Nucleus accumbens (tissue), 56 donors: Measurements from ENCODE around the gene AMFR.

ENCODE experiments used
- DNase-seq, 56 donors: peaks; one replicate each; lab custom pipeline; 2025; lab: John Stamatoyannopoulos, UW

The AMFR gene

DNA sequence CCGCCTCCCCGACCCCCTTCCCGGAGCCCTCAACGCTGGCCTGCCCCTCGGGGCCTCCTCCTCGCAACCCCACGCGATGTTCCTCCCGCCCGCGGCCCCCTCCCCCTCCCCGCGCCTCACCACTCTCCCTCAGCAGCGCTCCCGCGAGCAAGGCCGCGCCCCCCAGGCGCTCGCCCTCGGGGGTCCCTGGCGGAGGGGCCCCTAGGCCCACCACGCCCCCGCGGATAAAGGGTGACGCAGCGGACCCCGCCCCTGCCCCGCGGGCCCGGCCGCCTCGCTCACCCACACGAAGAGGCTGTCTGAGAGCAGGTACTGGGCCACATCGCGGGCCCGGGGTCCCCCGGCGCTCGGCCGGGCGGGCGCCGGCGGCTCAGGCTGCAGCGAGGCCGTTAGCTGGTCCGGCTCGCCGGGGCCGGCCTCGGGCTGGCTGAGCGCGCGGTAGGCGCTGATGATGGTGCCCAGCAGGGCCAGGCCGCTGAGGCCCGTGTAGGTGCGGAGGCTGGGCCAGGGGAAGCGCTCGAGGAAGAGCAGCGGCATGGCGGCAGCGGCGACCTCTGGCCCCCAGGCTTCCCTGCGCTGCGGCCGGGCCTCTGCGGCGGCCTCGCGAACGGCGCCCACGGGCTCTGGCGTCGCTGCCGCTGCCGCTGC, 430 bp downstream of the AMFR start:
- peak in 34 of 56 donors; percentile 15 to 66 (median 40) for DNase-seq

DNA sequence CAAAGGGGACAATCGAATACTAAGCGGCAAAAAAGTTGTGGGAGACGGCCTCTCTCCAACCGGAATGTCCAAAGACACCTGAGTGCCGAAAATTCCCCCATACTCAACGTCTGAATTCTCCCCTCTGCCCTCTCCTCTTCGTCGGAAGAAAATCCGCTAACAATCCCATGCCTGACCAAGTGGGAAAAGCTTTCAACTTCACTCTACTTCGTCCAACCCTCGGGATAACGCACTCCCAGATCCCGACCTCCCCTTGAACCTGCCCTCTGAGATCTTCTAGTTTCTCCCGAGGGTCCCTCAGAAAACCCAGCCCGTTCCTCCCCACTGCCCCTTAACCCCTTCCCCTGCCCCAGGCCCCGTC, 961 bp downstream of the AMFR start:
- peak in 4 of 56 donors; percentile 32 to 52 (median 40) for DNase-seq

DNA sequence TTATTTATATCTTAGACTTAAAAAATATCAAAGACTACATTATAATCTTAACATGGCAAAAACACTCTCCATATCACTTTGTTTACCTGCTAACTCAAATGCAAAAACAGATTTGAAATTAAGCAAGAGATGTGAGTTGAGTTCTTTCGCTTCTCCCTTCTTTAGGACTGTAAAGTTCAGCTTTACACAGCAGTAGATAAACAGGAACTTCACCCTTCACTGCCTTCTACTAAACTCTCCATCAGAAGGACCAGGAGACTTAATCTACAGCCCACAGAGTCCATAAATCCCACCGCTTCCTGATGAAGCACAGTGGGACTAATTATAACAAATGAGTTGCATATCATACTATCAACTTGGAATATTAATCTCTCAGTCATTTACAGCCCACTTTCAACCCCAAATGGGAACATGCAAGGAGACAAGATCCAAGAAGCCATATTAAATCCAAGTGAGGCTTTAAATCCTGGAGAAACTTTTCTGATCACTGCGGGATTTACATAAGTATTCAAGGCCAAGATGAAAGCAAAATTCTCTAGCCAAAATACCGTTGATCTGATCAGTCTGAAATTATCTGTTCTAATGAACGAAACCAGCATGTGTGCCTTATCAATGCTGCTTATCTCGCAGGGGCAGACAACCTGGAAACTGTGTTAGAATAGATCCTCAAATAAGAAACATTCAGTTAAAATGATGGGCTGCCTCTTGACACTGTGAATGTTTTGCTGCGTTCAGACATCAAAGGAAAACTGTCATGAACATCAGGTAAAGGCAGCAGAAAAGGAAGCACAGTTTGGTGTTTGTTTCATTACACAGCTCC, 1.6 kb downstream of the AMFR start:
- peak in 1 of 56 donors; percentile 52 for DNase-seq

DNA sequence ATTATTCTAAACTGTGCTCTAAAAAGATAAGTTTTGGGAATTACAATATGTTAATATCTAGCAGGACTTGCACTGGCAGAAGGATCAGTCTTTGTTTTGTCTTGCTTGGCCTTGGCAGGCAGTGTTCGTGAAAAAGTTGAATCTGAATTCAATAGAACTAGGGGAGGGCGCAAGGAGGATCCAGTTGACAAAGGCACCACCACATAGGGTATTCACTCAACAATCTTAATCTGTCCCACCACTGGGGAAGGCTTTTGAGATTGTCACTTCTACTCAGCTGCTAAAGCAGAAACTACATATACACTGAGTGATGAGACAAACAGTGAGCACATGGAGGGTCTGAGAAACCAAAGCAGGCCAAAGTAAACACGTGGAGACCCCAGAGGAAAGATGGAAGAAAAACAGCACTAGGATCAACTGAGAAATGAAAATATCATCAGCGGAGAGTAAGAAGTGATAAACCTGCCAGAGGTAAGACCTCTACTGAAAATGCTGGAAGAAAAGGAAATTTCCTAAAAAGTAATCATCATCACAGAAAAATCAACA, 2.4 kb downstream of the AMFR start:
- no peak for DNase-seq

DNA sequence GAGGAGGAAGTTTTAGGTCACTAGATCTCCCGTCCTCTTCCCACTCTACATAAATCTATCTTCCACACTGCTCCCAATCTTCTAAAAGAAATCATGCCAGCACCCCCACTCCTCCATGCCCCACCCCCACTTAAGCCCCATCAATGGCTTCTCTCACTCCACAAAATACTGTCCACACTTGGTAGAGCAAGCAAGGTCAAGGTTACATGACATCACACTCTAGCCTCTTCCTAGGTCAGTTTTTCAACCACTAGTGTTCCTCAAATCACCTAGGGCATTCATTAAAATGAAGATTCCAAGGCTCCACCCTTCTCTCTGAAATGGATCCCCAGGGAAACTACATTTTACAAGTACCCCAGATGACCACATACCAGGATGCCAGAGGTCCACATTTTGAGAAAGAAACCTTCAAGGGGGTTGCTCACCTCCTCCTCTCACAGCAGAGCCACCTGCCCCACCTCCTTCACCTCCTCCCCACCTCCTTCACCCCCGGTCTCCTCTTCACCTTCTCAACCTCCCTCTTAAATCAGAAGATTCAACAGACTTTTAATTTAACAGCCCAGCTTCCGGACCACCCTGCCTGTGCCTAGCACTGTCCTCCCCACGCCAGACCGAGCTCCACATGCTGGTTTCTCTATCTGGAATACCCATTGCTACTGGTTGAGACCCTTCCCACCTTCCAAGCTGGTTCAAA, 3.2 kb downstream of the AMFR start:
- no peak for DNase-seq

DNA sequence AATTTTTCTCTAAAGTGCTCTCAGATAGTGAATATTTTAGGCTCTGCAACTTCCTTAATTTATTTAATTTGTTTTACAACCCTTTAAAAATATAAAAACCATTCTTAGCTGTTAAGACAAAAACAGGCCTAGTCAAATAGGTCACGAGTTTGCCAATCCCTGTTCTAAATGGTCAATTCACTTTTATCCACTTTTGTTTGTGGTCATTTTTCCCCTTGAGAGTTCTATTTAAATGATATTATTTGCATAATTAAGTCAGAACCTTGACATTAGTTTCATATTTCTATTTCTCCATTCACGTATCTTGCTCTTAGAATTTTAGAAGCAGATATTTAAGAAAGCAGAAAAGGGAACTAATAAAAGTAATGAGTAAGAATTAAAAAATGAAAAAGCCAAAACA, 4.0 kb downstream of the AMFR start:
- no peak for DNase-seq

DNA sequence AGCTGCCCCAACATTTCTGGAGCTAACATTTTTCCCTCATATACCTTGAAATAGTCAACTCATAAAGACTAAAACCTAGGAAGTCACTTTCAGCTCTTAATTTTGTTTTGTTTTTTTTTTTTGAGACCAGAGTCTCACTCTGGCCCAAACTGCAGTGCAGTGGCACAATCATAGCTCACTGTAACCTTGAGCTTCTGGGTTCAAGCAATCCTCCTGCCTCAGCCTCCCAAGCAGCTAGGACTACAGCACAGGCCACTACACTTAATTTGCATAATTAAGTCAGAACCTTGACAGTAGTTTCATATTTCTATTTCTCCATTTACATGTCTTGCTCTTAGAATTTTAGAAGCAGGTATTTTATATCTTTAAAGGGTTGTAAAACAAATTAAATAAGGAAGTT, 4.7 kb downstream of the AMFR start:
- no peak for DNase-seq

DNA sequence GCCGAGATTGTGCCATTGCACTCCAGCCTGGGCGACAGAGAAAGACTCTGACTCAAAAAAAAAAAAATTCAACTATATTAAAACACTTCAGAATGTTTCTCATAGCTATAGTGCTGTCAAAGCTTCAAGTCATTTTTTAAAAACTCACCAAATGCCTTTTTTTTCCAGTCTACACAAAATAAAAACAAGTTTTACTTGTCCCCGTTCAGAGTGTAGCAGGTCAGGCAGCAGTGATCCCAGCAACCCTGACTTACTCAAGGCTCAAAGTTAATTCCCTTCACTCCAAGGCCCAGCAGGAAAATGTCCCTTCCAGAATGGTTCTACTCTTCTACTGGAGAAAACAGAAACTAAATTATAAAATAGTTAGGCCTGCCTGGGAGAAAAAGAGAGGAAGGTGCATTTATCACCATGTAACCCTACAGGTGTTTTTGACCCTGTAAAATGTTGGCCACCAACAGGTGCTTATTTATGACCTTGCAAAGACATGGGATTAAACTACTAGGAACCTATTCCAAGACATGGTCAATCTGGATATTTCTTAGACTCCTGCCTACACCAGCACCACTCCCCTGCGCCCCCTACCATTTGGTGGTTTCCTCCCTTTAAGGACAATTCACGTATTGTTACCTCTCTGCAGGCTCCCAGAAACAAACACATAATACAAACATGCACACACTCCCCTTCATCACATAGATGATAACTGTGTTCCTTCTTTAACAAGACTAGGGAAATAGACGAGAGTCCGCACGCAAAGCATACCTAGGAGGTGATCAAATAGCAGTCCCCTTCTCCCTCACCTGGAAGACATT, 5.4 kb downstream of the AMFR start:
- no peak for DNase-seq

DNA sequence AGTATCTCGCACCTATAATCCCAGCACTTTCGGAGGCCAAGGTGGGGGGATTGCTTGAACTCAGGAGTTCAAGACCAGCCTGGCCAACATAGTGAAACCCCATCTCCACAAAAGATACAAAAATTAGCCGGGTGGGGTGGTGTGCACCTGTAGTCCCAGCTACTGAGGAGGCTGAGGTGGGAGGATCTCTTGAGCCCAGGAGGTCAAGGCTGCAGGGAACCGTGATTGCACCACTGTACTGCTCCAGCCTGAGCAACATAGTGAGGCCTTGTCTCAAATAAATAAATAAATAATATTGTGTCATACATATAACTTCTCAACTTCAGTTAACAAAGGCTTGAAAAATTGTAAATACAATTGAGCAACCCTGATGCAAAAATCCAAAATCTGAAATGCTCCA, 8.2 kb downstream of the AMFR start:
- DNase-seq: no peak

DNA sequence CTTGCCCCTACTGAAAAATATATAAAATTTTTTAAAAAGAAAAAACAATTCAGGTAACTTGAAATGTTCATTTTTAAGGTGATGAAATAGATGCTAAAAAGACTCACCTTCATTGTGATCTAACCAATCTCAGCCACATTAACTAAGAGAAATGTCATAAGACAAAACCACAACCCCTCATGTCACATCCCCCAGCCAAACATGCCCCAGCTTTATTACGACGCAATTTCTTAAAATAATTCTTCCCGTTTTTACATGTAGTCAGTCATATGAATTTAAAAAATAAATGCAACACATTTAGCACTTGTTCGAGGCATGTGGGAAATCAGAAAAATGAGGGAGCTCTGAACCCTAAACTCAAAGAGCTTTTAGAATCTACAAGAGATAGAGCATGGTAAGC, 9.5 kb downstream of the AMFR start:
- DNase-seq: no peak

DNA sequence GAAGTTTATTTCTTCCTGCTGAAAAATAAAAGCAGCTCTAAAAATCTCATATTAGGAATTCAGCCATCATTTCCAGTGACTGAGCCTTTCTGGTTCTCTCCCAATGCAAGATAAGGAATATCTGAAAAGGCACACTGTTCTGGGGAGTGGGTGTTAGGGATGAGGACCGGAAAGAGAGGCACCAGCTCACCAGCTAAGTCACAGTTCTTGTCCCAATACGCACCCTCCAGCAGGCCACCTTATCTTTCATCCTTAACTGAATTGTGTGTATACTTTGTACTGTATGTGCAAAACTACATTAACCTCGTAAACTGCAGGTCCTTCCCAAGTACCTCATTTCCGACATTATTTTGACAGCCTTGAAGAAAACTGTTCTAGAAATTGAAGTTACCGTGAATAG, 11.0 kb downstream of the AMFR start:
- DNase-seq: no peak

DNA sequence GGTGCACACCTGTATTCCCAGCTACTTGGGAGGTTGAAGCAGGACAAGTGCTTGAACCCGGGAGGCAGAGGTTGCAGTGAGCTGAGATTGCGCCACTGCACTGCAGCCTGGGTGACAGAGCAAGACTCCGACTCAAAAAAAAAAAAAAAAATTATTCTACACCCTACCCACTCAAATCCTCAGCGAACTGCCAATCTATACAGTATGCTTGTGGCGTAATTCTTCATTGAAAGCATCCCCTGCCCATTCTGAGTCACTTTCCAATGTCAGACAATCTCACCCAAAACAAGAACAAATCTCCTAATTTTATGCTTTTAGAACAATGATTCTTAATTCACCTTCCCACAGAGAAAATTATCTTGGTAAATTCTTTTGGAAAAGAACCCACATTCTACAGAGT, 12.0 kb downstream of the AMFR start:
- DNase-seq: peak in 5 of 56 donors; percentile 8 to 33 (median 16)

DNA sequence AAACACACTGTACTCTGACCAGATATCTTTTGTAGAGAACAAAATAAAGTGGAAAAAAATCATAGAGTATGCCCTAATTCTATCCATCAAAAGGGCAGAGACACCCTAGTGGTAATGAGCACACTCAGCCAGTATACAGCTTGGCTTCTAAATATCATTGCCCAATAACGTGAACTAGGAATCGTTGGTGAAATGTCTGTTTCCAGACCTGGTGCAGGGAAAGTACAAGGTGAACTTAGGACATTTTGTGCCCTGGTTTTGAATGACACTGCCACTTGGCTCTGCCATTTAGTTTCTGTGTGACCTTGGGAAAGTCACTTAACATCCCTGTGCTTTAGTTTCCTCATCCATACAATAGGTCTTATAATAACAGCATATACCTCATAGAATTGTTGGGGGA, 13.7 kb downstream of the AMFR start:
- no peak for DNase-seq

DNA sequence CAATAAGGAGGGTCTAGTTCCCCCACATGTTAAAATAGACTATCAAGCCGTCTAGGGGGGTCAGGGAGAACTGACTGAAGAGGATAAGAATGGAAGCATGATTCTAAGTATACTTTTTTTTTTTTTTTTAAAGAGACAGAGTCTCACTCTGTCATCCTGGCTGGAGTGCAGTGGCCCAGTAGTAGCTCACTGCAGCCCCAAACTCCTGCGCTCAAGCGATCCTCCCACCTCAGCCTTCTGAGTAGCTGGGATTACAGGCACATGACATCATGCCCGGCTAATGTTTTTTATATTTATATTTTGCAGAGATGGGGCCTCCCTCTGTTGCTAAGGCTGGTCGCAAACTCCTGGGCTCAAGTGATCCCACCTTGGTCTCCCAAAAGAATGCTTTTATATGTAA, 14.2 kb downstream of the AMFR start:
- no peak for DNase-seq

DNA sequence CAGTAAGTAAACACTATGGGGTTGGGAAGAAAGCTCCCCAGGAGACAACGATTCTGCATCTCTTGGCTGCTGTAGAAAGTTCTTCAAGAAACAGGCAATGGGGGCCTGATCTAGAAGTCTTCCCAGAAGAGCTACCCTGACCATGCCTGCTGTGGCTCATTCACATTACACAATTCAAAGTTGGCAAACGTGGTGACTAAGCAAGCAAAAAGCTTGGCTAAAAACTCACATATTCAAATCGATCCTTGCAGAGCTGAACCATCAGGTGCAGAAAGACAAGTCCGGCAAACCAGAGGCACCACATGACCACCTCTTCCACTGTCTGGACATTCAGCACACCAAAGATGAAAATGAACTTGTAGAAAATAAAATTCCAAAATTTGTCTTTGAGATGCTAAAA, 16.1 kb downstream of the AMFR start:
- DNase-seq: no peak

DNA sequence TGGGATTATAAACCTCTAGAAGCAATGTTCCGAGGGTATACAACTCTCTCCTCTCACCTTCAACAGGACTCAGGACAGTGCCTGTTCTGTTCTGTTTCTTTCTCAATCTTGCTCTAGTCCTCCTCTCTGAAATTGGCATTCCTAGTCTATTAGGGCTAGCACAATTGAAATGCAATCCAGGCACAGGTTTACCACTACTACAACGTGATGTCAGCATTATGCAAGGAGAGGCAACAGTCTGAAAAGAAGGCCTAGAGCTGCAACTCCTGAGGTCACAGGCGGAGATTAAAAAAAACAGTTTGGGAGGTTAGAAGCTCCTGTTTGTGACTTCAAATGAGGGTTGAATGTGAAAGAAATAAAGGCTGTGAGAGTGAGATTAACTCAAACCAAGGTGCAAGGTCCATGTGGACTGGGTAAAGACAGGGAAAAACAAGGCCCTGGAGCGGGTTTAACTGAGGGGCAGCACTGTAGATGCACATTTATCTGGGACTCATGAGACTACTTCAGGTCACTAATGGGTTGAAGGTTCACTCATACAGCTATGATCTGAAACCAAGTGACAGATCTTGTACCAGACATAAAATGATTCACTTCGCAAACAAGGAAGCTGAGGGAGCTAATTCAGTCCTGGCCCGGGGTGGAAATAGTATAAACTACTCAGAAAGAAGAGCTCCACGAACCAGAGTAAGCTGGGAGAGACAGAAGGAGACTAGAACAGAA, 16.8 kb downstream of the AMFR start:
- DNase-seq: no peak

DNA sequence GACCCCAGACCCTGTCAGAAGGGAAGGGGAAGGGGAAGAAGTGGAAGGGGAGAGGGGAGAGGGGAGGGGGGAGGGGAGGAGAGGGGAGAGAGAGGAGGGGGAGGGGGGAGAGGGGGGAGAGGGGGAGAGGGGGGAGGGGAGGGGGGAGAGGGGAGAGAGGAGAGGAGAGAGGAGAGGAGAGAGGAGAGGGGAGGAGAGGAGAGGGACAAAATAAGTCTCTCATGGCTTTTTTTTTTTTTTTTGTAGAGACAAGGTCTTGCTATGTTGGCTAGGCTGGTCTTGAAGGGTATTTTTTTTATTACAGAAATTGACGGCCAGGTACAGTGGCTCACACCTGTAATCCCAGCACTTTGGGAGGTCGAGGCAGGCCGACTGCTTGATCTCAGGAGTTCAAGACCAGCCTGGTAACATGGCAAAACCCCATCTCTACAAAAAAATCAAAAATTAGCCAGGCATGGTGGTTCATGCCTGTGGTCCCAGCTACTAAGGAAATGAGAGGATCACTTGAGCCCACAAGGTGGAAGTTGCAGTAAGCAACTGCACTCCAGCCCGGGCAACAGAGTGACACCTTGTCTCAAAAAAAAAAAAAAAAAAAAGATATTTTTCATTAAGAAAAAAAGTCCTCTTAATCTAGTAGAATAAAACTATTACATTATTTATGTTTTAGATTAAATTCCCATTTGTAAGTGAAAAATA, 19.2 kb downstream of the AMFR start:
- DNase-seq: no peak

DNA sequence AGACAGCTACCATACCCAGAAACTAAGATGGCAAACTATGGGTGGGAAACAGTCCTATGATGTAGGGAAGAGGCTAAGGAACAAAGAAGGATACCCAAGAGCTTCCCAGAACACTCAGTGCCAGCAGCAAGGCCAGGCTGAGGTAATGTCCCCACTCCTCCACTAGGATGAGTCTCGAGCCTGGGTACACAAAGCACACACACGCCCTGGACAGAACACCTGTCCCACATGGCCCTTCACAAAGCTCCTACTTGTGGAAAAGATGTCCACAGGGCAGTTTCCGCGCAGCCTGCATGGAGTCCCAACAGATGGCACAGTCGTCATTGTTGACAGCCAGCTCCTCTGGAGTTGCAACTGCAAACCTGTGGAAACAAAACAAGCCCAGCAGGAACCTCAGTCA, 23.9 kb downstream of the AMFR start:
- no peak for DNase-seq

DNA sequence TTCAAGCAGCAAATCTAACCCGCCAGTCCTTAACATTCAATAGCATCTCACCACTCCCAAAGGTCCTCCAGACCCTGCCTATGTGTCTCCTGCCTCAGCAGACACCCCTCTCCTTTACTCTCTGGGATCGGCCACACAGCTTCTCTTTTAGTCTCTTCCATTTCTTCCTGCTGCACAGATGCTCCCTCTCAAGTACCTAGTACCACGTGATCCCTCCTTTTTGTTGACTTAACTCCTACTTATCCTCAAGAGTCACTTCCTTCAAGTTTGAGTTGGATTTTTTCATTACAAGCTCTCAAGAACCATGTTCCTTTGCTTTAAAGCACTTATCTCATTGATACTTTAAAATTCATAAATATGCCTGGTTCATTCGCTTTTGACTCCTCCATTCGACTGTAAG, 24.9 kb downstream of the AMFR start:
- no peak for DNase-seq
